Muscle of leg (tissue), 11 donors: ENCODE results near the gene CACNA1C. TPM values are rescaled to one million over a fixed set of nuclear protein-coding genes. Genes with fewer than 3 reads are reported as not detected.
"Not testable (repeated sequence)": the region's sequence is repeated elsewhere in the genome, so short reads cannot be mapped to it uniquely, and the experiment has no call there.

Experiments used
- DNase-seq: peaks from one replicate; pipeline ENCODE4 v3.0.0; 2013
- H3K27ac ChIP-seq: one replicate; pipeline ENCODE4 v1.5.1; 2013; ENCODE audit warnings: mild to moderate bottlenecking, low read length, control low read depth
- H3K27me3 ChIP-seq: one replicate; pipeline ENCODE4 v1.6.1; 2013; ENCODE audit warnings: low read length; ENCODE audit not compliant: control insufficient read depth, insufficient read depth
- H3K36me3 ChIP-seq: one replicate; pipeline ENCODE4 v1.6.1; 2013; ENCODE audit warnings: low read length; ENCODE audit not compliant: control insufficient read depth, insufficient read depth
- H3K4me1 ChIP-seq: one replicate; pipeline ENCODE4 v1.6.1; 2013; ENCODE audit warnings: low read length; ENCODE audit not compliant: control insufficient read depth, insufficient read depth
- H3K4me3 ChIP-seq: one replicate; pipeline ENCODE4 v1.5.1; 2013; ENCODE audit warnings: low read length, control low read depth
- H3K9me3 ChIP-seq: replicated peaks from 2 replicates; pipeline ENCODE4 v1.6.1; 2013; ENCODE audit warnings: low read depth, low read length; ENCODE audit not compliant: control insufficient read depth
- WGBS: methylation state at CpG from one replicate; pipeline ENCODE4 v1.1.5; 2013; ENCODE audit warnings: missing lambda C conversion rate; ENCODE audit not compliant: insufficient coverage; 5-methylcytosine and 5-hydroxymethylcytosine counted together
- polyA plus RNA-seq, 8 donors: library from polyadenylated mRNA; unstranded; fragments of 120-200 nt; gene quantifications; one replicate each; pipeline versions ENCODE4 v1.2.1 to v1.2.3, GENCODE V29; 2013; ENCODE audit warnings: inconsistent platforms in 1 of 8, low replicate concordance in 1 of 8; ENCODE audit not compliant: insufficient read length in 8 of 8, insufficient read depth in 1 of 8
- total RNA-seq: library from RNA; stranded (reverse); fragments of 120-200 nt; gene quantifications from one replicate; pipeline ENCODE4 v1.2.4, GENCODE V29; 2013

Gene CACNA1C
- total and polyA plus RNA-seq, 9 donors = 1.9 to 4.3 (median 3.6) TPM

DNA sequence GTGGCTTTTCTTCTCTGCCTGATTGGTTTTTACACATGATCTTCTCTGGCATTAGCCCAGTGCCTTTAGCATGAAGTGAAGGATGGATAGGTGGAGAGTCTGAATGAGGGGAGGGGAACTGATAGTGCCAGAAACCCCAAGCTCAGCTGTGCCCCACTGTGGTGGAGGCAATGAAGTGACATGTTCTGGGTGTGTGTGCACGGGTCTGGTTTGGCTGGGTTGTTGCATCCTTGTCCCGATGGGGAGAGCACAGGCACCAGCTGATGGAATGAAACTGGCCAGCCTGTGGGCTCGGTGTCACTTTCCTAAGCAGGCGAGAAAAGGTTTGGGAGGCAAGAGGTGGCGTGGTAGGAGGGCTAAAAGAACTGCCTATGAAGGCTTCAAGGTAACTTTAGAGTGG, 65.3 kb downstream of the CACNA1C start:
- H3K4me3 ChIP-seq = no peak overlapping the region
- DNase-seq = no peak
- no peaks in the 10 kb centered on the region for H3K27me3 ChIP-seq
- WGBS = 100% methylated on average over 4 of the region's 5 CpGs
- H3K27ac ChIP-seq = no peak overlapping the region
- H3K9me3 ChIP-seq = no peaks in the 10 kb centered on the region
- H3K4me1 ChIP-seq = peaks cover 15% of the 10 kb centered on the region
- H3K36me3 ChIP-seq = no peaks in the 10 kb centered on the region

DNA sequence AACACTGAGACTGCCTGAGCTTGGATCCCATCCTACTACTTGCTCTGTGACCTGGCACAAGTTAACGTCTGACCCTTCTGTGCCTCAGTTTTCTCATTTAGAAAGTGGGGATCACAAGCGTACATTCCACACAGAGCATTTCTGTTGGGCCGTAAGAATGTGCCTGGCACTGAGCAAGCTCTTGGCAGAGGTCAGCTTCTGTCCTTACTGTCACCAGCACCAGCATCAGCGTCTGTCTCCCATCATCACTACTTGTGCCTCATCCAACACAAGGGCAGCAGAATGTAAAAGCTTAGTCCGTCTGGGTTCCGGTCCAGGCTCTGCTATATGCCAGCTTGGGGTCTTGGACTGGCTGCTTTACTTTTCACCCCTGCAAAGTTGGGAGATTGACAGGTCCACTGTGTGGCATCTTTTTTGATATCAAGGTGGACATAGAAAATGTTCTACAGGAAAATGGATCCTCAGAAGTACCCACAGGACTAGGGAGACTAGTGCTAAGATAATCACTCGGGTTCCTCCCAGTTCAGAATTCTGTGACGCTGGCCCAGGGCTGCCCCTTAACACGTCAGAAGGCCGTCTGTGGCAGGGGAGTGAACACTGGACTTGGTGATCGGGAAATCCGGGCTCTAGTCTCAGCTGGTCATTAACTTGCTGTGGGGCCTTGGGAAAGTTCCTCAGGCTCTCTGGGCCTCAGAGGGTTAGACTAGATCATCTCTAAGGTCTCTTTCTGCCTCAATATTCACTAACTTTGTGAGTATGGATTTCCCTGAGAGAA, 65.9 kb downstream of the CACNA1C start:
- no peak for DNase-seq
- H3K27me3 ChIP-seq = no peaks in the 10 kb centered on the region
- peaks cover 15% of the 10 kb centered on the region for H3K4me1 ChIP-seq
- no peak overlapping the region for H3K27ac ChIP-seq
- no peak overlapping the region for H3K4me3 ChIP-seq
- H3K36me3 ChIP-seq = no peaks in the 10 kb centered on the region
- 89% methylated on average over 9 of the region's 12 CpGs for WGBS
- H3K9me3 ChIP-seq = no peaks in the 10 kb centered on the region

DNA sequence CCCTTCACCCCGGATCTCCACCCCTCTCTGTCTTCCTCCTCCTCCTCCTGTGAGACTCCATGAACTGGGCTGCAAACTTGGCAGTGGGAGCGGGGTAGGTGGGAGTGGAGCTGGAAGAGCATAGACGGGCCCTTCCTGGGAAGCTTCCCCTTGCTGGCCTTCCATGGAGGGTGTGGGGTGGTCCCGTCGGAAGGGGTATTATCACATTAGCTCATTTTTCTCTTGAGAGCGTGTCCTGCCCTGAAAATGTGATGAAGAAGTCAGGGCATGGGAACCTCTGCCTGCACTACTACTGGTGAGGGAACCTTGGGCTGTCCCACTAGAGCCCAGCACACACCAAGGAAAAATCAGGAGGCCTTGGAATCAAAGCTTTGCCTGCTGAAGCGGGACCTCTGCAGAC, 66.5 kb downstream of the CACNA1C start:
- no peak for DNase-seq
- WGBS = 50% methylated on average over 2 of the region's 7 CpGs
- Histone ChIP-seq H3K4me3 (no peak overlapping the region), H3K36me3 (no peaks in the 10 kb centered on the region), H3K27ac (no peak overlapping the region), H3K27me3 (no peaks in the 10 kb centered on the region), H3K4me1 (peaks cover 15% of the 10 kb centered on the region), H3K9me3 (no peaks in the 10 kb centered on the region)

DNA sequence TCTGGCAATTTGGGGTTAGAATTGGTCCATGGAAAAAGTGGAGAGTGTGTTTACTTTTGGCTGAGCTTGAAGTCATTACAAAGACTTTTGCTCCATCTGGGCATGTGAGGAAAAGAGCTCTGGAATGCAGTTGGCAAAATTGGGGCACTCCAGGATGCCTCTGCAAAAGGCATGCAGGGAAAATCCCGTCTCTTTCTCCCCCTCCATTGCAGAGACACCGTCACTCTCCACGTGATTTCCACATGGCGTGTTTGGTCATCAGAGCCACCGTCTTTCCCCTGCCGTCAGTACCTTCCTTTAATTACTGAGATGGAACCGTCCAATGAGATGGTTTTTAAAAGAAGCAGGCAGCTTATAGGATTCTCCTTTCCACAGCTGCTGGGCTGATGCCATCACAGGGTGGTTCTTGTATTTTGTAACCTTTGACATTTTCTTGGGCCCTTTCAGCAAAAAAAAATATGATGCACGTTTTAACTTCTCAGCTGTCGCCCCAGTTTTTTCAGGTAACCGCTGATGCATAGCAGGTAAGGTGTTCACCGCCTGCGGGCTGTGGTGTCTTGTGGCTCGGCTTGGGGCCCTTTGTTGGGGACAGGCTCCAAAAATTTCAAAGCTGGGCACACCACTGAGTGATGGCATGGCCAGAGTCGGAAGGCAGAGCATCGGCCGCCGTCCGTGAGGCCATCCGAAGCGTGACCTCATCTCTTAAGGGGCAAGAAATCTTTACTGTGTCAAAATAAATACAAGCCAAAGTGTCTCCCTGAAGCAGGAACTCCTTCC, 68.4 kb downstream of the CACNA1C start:
- peaks cover 15% of the 10 kb centered on the region for H3K4me1 ChIP-seq
- H3K27ac ChIP-seq = no peak overlapping the region
- H3K36me3 ChIP-seq = no peaks in the 10 kb centered on the region
- no peak overlapping the region for H3K4me3 ChIP-seq
- 84% methylated on average over 18 of the region's 20 CpGs for WGBS
- DNase-seq = no peak
- H3K9me3 ChIP-seq = no peaks in the 10 kb centered on the region
- no peaks in the 10 kb centered on the region for H3K27me3 ChIP-seq

DNA sequence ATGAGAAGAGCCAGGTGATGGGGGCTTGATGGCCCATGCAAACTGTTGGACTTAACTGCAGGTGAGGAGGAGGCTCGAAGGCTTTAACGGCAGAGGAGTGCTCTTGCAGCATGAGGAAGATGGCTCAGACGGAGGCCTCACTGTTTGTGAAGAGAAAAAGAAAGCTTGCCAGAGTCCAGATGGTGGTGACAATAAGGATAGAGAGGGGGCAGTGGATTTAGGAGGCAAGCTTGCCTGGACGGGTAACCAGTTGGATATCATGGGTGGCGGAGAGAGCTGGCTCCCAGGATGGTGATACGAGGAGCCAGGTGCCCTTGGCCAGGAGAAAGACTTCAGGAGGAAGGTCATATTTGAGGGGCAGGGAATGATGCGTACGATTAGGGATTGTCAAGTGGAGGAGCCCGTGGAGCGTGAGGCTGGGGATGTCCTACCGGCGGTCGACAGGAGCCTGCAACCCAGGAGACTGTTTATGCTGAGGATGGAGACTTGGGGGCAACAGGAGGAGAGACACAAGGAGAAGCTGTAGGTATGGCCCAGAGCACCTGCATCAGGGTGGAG, 71.8 kb downstream of the CACNA1C start:
- Histone ChIP-seq H3K4me3 (no peak overlapping the region), H3K36me3 (no peaks in the 10 kb centered on the region), H3K27ac (no peak overlapping the region), H3K27me3 (peaks cover 3% of the 10 kb centered on the region), H3K9me3 (no peaks in the 10 kb centered on the region), H3K4me1 (peaks cover 10% of the 10 kb centered on the region)
- no peak for DNase-seq
- 93% methylated on average over 13 of the region's 13 CpGs for WGBS

DNA sequence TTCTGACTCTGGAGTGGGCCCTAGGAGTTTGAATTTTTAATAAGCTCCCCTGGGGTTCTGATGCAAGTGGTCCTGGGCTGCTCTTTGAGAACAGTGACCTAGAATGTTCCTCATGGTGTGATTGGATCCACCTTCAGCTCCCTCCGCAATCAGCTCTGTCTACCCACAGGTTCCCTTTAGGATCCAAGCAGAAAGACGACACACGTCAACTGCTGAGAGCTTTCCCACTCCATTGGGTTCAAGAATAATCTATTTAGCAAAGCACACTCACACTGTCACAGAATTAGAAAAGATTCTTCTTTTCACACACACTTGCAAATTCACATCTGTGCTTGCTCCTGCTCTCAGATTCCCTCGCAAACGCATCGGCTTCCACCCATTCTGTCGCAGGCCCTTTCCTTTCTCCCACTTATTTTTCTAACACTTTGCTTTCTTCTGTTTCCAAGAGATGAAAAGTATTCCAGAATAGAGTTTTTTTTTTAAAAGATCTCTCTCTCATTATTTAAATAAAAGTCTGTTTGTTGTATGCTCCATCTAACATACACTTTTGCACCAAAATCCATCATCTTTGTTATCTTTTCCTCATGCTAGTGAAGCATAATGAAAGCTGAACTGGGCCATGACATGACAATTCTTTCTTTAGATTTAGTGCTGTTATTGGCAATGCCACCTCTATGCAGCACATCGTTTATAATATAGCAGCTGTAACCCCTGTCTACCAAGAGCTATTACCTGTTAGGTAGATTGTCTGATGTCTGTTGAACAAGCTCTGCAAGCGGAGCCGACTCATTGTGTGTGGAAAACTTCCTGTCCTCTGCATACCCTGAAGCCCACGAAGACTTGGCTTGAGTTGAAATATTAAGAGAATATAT, 73.1 kb downstream of the CACNA1C start:
- WGBS = 81% methylated on average over 7 of the region's 11 CpGs
- H3K4me1 ChIP-seq = no peaks in the 10 kb centered on the region
- H3K4me3 ChIP-seq = no peak overlapping the region
- DNase-seq = no peak
- H3K36me3 ChIP-seq = no peaks in the 10 kb centered on the region
- no peak overlapping the region for H3K27ac ChIP-seq
- H3K9me3 ChIP-seq = no peaks in the 10 kb centered on the region
- peaks cover 3% of the 10 kb centered on the region for H3K27me3 ChIP-seq

DNA sequence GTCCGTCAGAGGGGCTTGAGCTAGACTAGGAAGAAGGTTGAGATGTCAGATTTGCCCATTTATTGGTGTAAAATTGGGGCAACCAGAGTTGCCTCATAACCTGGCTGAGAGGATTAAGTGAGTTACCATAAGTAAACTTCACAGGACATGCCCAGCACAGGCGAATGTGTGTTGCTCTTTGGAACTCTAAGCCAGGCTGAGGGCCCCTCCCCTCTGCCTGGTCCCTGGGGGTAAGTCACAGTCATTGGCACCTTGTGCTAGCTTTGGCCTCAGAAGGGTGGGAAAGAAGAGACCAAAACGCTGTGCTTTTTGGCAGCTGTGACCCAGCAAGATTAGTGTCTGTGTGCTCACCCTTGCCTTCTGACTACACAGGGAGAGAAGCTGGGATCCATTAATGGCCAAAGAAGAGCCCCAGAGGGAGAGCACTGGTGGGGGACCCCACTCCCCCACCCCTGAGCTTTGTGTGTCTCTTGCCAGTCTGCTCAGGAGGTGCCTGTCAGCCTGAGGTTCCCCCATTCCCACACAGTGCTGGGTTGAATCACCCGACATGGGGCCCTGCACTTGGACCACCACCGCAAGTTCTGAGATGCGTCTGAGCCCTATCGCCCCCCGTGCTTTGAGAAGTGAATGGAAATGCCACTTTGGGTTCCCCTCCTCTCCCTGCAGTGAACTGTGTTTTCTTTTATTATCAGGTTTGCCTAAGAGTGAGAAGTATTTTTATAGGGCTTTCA, 74.1 kb downstream of the CACNA1C start:
- no peaks in the 10 kb centered on the region for H3K36me3 ChIP-seq
- H3K4me3 ChIP-seq = no peak overlapping the region
- H3K9me3 ChIP-seq = no peaks in the 10 kb centered on the region
- no peaks in the 10 kb centered on the region for H3K4me1 ChIP-seq
- 79% methylated on average over 5 of the region's 8 CpGs for WGBS
- DNase-seq = no peak
- peaks cover 3% of the 10 kb centered on the region for H3K27me3 ChIP-seq
- H3K27ac ChIP-seq = no peak overlapping the region

DNA sequence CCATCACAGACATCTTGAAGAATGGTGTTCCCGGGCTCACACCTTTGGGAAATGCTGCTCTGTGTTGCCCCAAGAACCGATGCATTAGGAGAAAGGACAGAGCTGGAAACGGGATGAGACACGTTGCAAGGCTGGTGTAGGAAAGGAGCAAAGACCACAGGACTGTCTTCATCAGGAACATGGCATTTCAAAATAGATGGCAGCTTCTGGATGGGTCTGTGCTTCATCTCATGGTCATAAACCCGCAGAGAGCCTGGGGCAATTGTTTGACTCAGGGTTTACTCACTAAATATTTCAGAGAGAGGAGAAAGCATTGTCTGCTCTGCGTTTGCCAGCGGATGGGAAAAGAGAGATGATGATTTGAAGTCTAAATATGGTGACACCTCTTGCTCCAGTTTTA, 76.3 kb downstream of the CACNA1C start:
- 71% methylated on average over 3 of the region's 7 CpGs for WGBS

DNA sequence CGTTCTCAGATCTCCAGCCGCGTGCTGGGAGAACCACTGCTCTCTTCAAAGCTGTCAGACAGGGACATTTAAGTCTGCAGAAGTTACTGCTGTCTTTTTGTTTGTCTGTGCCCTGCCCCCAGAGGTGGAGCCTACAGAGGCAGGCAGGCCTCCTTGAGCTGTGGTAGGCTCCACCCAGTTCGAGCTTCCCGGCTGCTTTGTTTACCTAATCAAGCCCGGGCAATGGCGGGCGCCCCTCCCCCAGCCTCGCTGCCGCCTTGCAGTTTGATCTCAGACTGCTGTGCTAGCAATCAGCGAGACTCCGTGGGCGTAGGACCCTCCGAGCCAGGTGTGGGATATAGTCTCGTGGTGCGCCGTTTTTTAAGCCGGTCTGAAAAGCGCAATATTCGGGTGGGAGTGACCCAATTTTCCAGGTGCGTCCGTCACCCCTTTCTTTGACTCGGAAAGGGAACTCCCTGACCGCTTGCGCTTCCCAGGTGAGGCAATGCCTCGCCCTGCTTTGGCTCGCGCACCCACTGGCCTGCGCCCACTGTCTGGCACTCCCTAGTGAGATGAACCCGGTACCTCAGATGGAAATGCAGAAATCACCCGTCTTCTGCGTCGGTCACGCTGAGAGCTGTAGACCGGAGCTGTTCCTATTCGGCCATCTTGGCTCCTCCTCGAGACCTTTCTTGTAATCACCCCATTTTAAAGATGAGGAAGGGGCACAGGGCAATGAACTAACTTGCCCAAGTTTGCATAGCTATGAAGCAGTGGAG, 83.1 kb downstream of the CACNA1C start:
- not testable (repeated sequence) for H3K9me3 ChIP-seq, H3K4me1 ChIP-seq, H3K27ac ChIP-seq, H3K4me3 ChIP-seq, H3K36me3 ChIP-seq, DNase-seq, H3K27me3 ChIP-seq
- 97% methylated on average over 6 of the region's 37 CpGs for WGBS

More for the DNA sequence above, 76.3 kb downstream of the CACNA1C start:
- no peaks in the 10 kb centered on the region for H3K4me1 ChIP-seq
- DNase-seq = no peak
- H3K27me3 ChIP-seq = peaks cover 3% of the 10 kb centered on the region
- H3K36me3 ChIP-seq = no peaks in the 10 kb centered on the region
- no peak overlapping the region for H3K27ac ChIP-seq
- H3K9me3 ChIP-seq = no peaks in the 10 kb centered on the region
- H3K4me3 ChIP-seq = no peak overlapping the region
